ENCODE data around the gene LGALS9B. TPM values are rescaled to one million over a fixed set of nuclear protein-coding genes. Genes with fewer than 3 reads are reported as not detected.
"Not testable (repeated sequence)": the region's sequence is repeated elsewhere in the genome, so short reads cannot be mapped to it uniquely, and the experiment has no call there.

The LGALS9B gene
- polyA plus RNA-seq, 6 donors from 2014 or later = 0.22 TPM; not detected in 5

GRCh38 chr17:20484930-20485329, 17.6 kb upstream of the LGALS9B start:
- not testable (repeated sequence) for H3K27ac Mint-ChIP-seq; ATAC-seq (ENCODE audit: low read depth in 2 of 2); H3K9me3 Mint-ChIP-seq

GRCh38 chr17:20479889-20480591, 12.7 kb upstream of the LGALS9B start:
- DNase-seq; H3K4me1 Mint-ChIP-seq; H3K4me3 Mint-ChIP-seq; H3K9me3 Mint-ChIP-seq; H3K36me3 Mint-ChIP-seq; H3K27me3 Mint-ChIP-seq; ATAC-seq (ENCODE audit: low read depth in 2 of 2): not testable (repeated sequence)
- H3K27ac Mint-ChIP-seq = peak overlapping the region in 1 of 6 donors; percentile 10

More at GRCh38 chr17:20484930-20485329, 17.6 kb upstream of the LGALS9B start:
- H3K4me3 Mint-ChIP-seq, H3K27me3 Mint-ChIP-seq, DNase-seq, H3K36me3 Mint-ChIP-seq, H3K4me1 Mint-ChIP-seq: not testable (repeated sequence)

- not testable (repeated sequence) for H3K36me3 Mint-ChIP-seq; H3K4me1 Mint-ChIP-seq; H3K9me3 Mint-ChIP-seq; DNase-seq; H3K27ac Mint-ChIP-seq; ATAC-seq (ENCODE audit: low read depth in 2 of 2); H3K27me3 Mint-ChIP-seq; H3K4me3 Mint-ChIP-seq
These were observed 10.2 kb upstream of the LGALS9B start for GRCh38 chr17:20477398-20478071.

- not testable (repeated sequence) for H3K4me1 Mint-ChIP-seq; DNase-seq; H3K4me3 Mint-ChIP-seq; H3K9me3 Mint-ChIP-seq; H3K27me3 Mint-ChIP-seq; ATAC-seq (ENCODE audit: low read depth in 2 of 2); H3K36me3 Mint-ChIP-seq
- peak overlapping the region in 1 of 6 donors; percentile 49 for H3K27ac Mint-ChIP-seq
These were observed 7.9 kb upstream of the LGALS9B start for GRCh38 chr17:20475137-20475831.

GRCh38 chr17:20474081-20474480, 6.7 kb upstream of the LGALS9B start:
- H3K4me1 Mint-ChIP-seq; DNase-seq; H3K9me3 Mint-ChIP-seq; H3K27me3 Mint-ChIP-seq; ATAC-seq (ENCODE audit: low read depth in 2 of 2); H3K27ac Mint-ChIP-seq; H3K4me3 Mint-ChIP-seq; H3K36me3 Mint-ChIP-seq: not testable (repeated sequence)

GRCh38 chr17:20469946-20470345, 2.6 kb upstream of the LGALS9B start:
- not testable (repeated sequence) for H3K27me3 Mint-ChIP-seq; H3K9me3 Mint-ChIP-seq; ATAC-seq (ENCODE audit: low read depth in 2 of 2); H3K4me1 Mint-ChIP-seq; DNase-seq; H3K36me3 Mint-ChIP-seq; H3K4me3 Mint-ChIP-seq; H3K27ac Mint-ChIP-seq

- H3K4me1 Mint-ChIP-seq; H3K27ac Mint-ChIP-seq; H3K27me3 Mint-ChIP-seq; DNase-seq; H3K4me3 Mint-ChIP-seq; H3K36me3 Mint-ChIP-seq; ATAC-seq (ENCODE audit: low read depth in 2 of 2); H3K9me3 Mint-ChIP-seq: not testable (repeated sequence)
These were observed 1.8 kb upstream of the LGALS9B start for GRCh38 chr17:20469107-20469506.

GRCh38 chr17:20466999-20467398, 340 bp downstream of the LGALS9B start:
- not testable (repeated sequence) for H3K9me3 Mint-ChIP-seq, H3K27me3 Mint-ChIP-seq, H3K4me1 Mint-ChIP-seq, H3K36me3 Mint-ChIP-seq, DNase-seq, H3K27ac Mint-ChIP-seq
- ATAC-seq (ENCODE audit: low read depth in 2 of 2) = peak; percentile 35 to 43
- H3K4me3 Mint-ChIP-seq = peak overlapping the region in 2 of 8 donors; percentile 25 to 40

GRCh38 chr17:20466553-20466952, 786 bp downstream of the LGALS9B start:
- H3K9me3 Mint-ChIP-seq; DNase-seq; H3K27ac Mint-ChIP-seq; H3K36me3 Mint-ChIP-seq; H3K4me3 Mint-ChIP-seq; H3K27me3 Mint-ChIP-seq; H3K4me1 Mint-ChIP-seq; ATAC-seq (ENCODE audit: low read depth in 2 of 2): not testable (repeated sequence)

GRCh38 chr17:20465535-20465934, 1.8 kb downstream of the LGALS9B start:
- H3K36me3 Mint-ChIP-seq; H3K4me3 Mint-ChIP-seq; H3K9me3 Mint-ChIP-seq; H3K27me3 Mint-ChIP-seq; H3K27ac Mint-ChIP-seq; DNase-seq; H3K4me1 Mint-ChIP-seq; ATAC-seq (ENCODE audit: low read depth in 2 of 2): not testable (repeated sequence)

- not testable (repeated sequence) for H3K9me3 Mint-ChIP-seq; ATAC-seq (ENCODE audit: low read depth in 2 of 2); H3K4me1 Mint-ChIP-seq; H3K36me3 Mint-ChIP-seq; H3K27ac Mint-ChIP-seq; H3K4me3 Mint-ChIP-seq; H3K27me3 Mint-ChIP-seq; DNase-seq
These were observed 2.4 kb downstream of the LGALS9B start for GRCh38 chr17:20464854-20465414.

GRCh38 chr17:20462158-20462557, 5.2 kb downstream of the LGALS9B start:
- not testable (repeated sequence) for ATAC-seq (ENCODE audit: low read depth in 2 of 2); H3K27ac Mint-ChIP-seq; H3K4me3 Mint-ChIP-seq

GRCh38 chr17:20457848-20458381, 9.4 kb downstream of the LGALS9B start:
- not testable (repeated sequence) for H3K27ac Mint-ChIP-seq; H3K36me3 Mint-ChIP-seq; H3K27me3 Mint-ChIP-seq; ATAC-seq (ENCODE audit: low read depth in 2 of 2); DNase-seq; H3K4me1 Mint-ChIP-seq; H3K9me3 Mint-ChIP-seq; H3K4me3 Mint-ChIP-seq

More at GRCh38 chr17:20462158-20462557, 5.2 kb downstream of the LGALS9B start:
- not testable (repeated sequence) for H3K4me1 Mint-ChIP-seq, H3K27me3 Mint-ChIP-seq, H3K36me3 Mint-ChIP-seq, H3K9me3 Mint-ChIP-seq, DNase-seq

Data from naive B cell (primary cell).